Stromal cell of bone marrow (primary cell): ENCODE data around the gene RAB35.
A peak's percentile ranks its signal among the peaks of the same experiment; 100 is the strongest.

Source experiments
- DNase-seq: peaks from one replicate; pipeline ENCODE4 v3.0.0-alpha.2; 2012; ENCODE audit warnings: low read depth

RAB35 gene

GRCh38 chr12:120103371-120103770 is 13.2 kb downstream of the RAB35 start:
- no peak for DNase-seq

- DNase-seq, result no peak
These were observed 13.6 kb downstream of the RAB35 start for GRCh38 chr12:120103044-120103338.

- no peak for DNase-seq
These were observed 14.1 kb downstream of the RAB35 start for GRCh38 chr12:120102189-120103043.

- DNase-seq, result no peak
These were observed 14.9 kb downstream of the RAB35 start for GRCh38 chr12:120101617-120102016.

- DNase-seq, result no peak
These were observed 15.4 kb downstream of the RAB35 start for GRCh38 chr12:120101182-120101581.

- peak; percentile 24 for DNase-seq
These were observed 15.9 kb downstream of the RAB35 start for GRCh38 chr12:120100630-120101029.

GRCh38 chr12:120099738-120100137 is 16.8 kb downstream of the RAB35 start:
- DNase-seq, result no peak

- DNase-seq, result no peak
These were observed 17.6 kb downstream of the RAB35 start for GRCh38 chr12:120098756-120099470.

GRCh38 chr12:120096671-120097202 is 19.8 kb downstream of the RAB35 start:
- no peak for DNase-seq

- DNase-seq, result no peak
These were observed 20.8 kb downstream of the RAB35 start for GRCh38 chr12:120095736-120096135.

- DNase-seq, result no peak
These were observed 21.2 kb downstream of the RAB35 start for GRCh38 chr12:120095331-120095730.

GRCh38 chr12:120094485-120094884 is 22.1 kb downstream of the RAB35 start:
- DNase-seq, result no peak

- no peak for DNase-seq
These were observed 22.8 kb downstream of the RAB35 start for GRCh38 chr12:120093592-120094355.

GRCh38 chr12:120093336-120093591 is 23.3 kb downstream of the RAB35 start:
- no peak for DNase-seq

- no peak for DNase-seq
These were observed 23.8 kb downstream of the RAB35 start for GRCh38 chr12:120092551-120093335.

GRCh38 chr12:120091371-120092090 is 25.0 kb downstream of the RAB35 start:
- DNase-seq, result no peak

GRCh38 chr12:120090626-120091295 is 25.8 kb downstream of the RAB35 start:
- no peak for DNase-seq

GRCh38 chr12:120090206-120090605 is 26.3 kb downstream of the RAB35 start:
- DNase-seq, result no peak

- DNase-seq, result no peak
These were observed 26.8 kb downstream of the RAB35 start for GRCh38 chr12:120089796-120090195.

- no peak for DNase-seq
These were observed 27.4 kb downstream of the RAB35 start for GRCh38 chr12:120089105-120089504.
